ENCODE results near the gene XXYLT1. TPM values are rescaled to one million over a fixed set of nuclear protein-coding genes. Genes with fewer than 3 reads are reported as not detected.

The XXYLT1 gene
- total RNA-seq, 1 experiment from 2014 or later: 23.4 TPM

- ChIA-PET POLR2A (no interaction called here), CTCF (no interaction called here)
- Mint-ChIP-seq H3K27ac (peak overlapping the region; percentile 69; the same call in 1 of the 2 replicates), H3K27me3 (ENCODE audit: low read depth) (no peaks in the 10 kb centered on the region), H3K4me1 (peaks cover 15% of the 10 kb centered on the region), H3K9me3 (no peaks in the 10 kb centered on the region), H3K36me3 (peaks cover 5% of the 10 kb centered on the region), H3K4me3 (no peak overlapping the region)
- ATAC-seq: peak; percentile 39; the same call in 1 of the 2 replicates
- TF ChIP-seq ZNF423 (CRISPR knock-in tag; IDR thresholded peaks at IDR 0.05) (no peak), CDX4 (CRISPR knock-in tag; IDR thresholded peaks at IDR 0.05; ENCODE audit: borderline replicate concordance) (no peak), ZSCAN18 (CRISPR knock-in tag; IDR thresholded peaks at IDR 0.05) (no peak), NFATC4 (CRISPR knock-in tag; IDR thresholded peaks at IDR 0.05) (no peak), ZBTB21 (CRISPR knock-in tag; IDR thresholded peaks at IDR 0.05; ENCODE audit: borderline replicate concordance) (no peak), E2F1 (CRISPR knock-in tag; IDR thresholded peaks at IDR 0.05) (no peak), GABPB1 (CRISPR knock-in tag; IDR thresholded peaks at IDR 0.05) (no peak), FOXP1 (CRISPR knock-in tag; IDR thresholded peaks at IDR 0.05; ENCODE audit: borderline replicate concordance) (no peak), RORB (CRISPR knock-in tag; IDR thresholded peaks at IDR 0.05) (no peak), FOXJ3 (CRISPR knock-in tag; IDR thresholded peaks at IDR 0.05; ENCODE audit: borderline replicate concordance) (no peak), GTF2I (CRISPR knock-in tag; conservative IDR thresholded peaks at IDR 0.05) (no peak), USF1 (CRISPR knock-in tag; IDR thresholded peaks at IDR 0.05) (no peak), ZNF121 (CRISPR knock-in tag; IDR thresholded peaks at IDR 0.05) (no peak), ATF1 (CRISPR knock-in tag; IDR thresholded peaks at IDR 0.05) (no peak), STAT6 (CRISPR knock-in tag; conservative IDR thresholded peaks at IDR 0.05; ENCODE audit: low read depth) (no peak), SMAD3 (CRISPR knock-in tag; IDR thresholded peaks at IDR 0.05; ENCODE audit: borderline replicate concordance) (no peak)
- no peak for DNase-seq (ENCODE audit: low spot score)
Observed at GRCh38 chr3:195172039-195172684, 98.8 kb downstream of the XXYLT1 start.

GRCh38 chr3:195171093-195171873, 99.7 kb downstream of the XXYLT1 start:
- ATAC-seq: no peak
- no peak for DNase-seq (ENCODE audit: low spot score)
- H3K4me1 Mint-ChIP-seq: peaks cover 15% of the 10 kb centered on the region
- H3K27ac Mint-ChIP-seq: peak overlapping the region; percentile 71; the same call in 1 of the 2 replicates
- ChIA-PET POLR2A (no interaction called here), CTCF (no interaction called here)
- H3K27me3 Mint-ChIP-seq (ENCODE audit: low read depth): no peaks in the 10 kb centered on the region
- H3K36me3 Mint-ChIP-seq: 0 out of 2 replicates have a peak, but pooled peaks cover 3% of the 10 kb centered on the region
- H3K9me3 Mint-ChIP-seq: no peaks in the 10 kb centered on the region
- no peak overlapping the region for H3K4me3 Mint-ChIP-seq
- TF ChIP-seq MAX (CRISPR knock-in tag; IDR thresholded peaks at IDR 0.05) (no peak), EMX1 (CRISPR knock-in tag; IDR thresholded peaks at IDR 0.05) (no peak), USF2 (CRISPR knock-in tag; IDR thresholded peaks at IDR 0.05) (no peak), ATF6 (CRISPR knock-in tag; IDR thresholded peaks at IDR 0.05) (no peak), ETV6 (CRISPR knock-in tag; IDR thresholded peaks at IDR 0.05) (no peak), RORB (CRISPR knock-in tag; IDR thresholded peaks at IDR 0.05) (no peak), KAT7 (CRISPR knock-in tag; IDR thresholded peaks at IDR 0.05; ENCODE audit: borderline replicate concordance) (no peak), GRHL2 (CRISPR knock-in tag; IDR thresholded peaks at IDR 0.05; ENCODE audit: insufficient replicate concordance, severe bottlenecking) (no peak), RELA (CRISPR knock-in tag; IDR thresholded peaks at IDR 0.05; ENCODE audit: borderline replicate concordance) (no peak)

All from WTC11 (cell line).